Stimulated activated CD4-positive, alpha-beta T cell treated with anti-CD3 and anti-CD28 coated beads, Interleukin-12 subunit alpha, Interleukin-12 subunit beta, amount 100 ng/mL, for 4 hours (primary cell): Measurements from ENCODE around the gene UNCX.
"Not testable (repeated sequence)": the region's sequence is repeated elsewhere in the genome, so short reads cannot be mapped to it uniquely, and the experiment has no call there.

ENCODE experiments used
- DNase-seq: peaks from one replicate; pipeline ENCODE4 v3.0.0-alpha.2; 2020

Gene UNCX

DNA sequence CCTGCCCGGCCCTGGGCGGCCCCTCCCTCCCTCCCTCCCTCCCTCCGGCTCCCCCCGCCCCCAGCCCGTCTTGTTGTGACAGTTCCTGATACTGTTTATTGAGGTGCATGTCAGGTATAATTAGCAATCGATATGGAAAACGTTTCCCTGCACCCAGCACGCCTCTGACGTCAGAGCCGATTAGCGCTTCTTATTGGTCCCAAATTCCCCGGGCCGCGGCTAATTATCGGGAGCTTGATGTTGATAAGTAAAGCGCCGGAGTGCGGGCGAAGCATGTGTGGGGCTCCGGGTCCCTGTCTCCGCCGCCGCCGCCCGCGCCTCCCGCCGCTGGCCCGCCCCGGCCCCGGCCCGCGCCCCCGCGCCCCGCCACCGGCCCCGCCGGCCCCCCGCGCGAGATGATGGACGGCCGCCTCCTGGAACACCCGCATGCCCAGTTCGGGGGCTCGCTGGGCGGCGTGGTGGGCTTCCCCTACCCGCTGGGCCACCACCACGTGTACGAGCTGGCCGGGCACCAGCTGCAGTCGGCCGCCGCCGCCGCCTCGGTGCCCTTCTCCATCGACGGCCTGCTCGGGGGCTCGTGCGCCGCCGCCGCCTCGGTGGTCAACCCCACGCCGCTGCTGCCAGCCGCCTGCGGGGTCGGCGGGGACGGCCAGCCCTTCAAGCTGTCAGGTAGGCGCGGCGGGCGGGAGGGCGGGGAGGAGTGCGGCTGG, at the start of gene UNCX:
TSS of gene UNCX (plus strand) at position 250 of the 710 bp plus-strand sequence. CDS start at position 396, 146 bp downstream.
- no peak for DNase-seq

DNA sequence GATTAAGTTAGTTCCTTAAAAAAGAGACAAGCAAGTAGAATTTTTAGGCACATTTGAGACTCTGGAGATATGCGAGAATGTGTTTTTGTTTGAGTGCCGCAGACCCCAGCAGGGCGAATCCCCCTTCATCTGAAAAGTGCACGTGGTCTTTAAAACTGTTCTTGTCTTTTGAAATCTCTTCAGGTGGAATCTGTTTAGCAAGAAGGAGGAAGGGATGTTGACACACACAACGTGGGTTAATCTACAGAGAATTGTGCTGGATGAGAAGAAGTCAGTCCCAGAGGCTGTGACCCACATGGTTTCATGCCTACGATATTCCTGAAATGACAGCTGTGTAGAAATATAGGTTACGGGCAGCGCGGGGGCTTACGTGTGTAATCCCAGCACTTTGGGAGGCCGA, 45.5 kb upstream of the UNCX start:
- DNase-seq: no peak

DNA sequence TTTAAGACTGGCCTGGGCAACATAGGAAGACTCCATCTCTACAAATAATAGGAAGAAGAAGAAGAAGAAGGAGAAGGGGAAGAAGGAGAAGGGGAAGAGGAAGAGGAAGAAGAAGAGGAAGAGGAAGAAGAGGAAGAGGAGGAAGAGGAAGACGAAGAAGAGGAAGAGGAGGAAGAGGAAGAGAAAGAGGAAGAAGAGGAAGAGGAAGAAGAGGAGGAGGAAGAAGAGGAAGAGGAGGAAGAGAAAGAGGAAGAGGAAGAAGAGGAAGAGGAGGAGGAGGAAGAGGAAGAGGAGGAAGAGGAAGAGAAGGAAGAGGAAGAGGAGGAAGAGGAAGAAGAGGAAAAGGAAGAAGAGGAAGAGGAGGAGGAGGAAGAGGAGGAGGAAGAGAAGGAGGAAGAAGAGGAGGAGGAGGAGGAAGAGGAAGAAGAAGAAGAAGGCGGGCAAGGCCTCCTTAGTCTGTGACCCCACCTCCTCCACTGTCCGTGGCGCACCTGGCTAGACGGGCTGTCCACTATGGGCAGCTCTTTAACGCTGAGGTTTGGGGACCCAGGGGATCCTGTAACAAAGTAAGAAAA, 43.9 kb upstream of the UNCX start:
- no peak for DNase-seq

DNA sequence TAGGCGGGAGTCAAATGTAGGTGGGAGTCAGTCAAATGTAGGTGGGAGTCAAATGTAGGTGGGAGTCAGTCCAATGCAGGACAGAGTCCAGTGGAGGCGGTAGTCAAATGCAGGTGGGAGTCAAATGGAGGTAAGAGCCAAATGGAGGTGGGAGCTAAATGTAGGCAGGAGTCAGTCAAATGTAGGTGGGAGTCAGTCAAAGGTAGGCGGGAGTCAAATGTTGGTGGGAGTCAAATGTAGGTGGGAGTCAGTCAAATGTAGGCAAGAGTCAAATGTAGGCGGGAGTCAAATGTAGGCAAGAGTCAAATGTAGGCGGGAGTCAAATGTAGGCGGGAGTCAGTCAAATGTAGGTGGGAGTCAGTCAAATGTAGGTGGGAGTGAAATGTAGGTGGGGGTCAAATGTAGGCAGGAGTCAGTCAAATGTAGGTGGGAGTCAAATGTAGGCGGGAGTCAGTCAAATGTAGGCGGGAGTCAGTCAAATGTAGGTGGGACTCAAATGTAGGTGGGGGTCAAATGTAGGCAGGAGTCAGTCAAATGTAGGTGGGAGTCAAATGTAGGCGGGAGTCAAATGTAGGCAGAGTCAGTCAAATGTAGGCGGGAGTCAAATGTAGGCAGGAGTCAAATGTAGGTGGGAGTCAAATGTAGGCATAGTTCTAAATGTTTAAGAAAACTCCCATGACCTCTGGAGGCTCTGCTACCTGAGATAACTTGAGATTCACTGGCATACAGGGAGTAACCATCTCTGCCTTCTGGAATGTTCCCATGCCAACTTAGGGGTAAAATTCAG, 42.5 kb upstream of the UNCX start:
- no peak for DNase-seq

DNA sequence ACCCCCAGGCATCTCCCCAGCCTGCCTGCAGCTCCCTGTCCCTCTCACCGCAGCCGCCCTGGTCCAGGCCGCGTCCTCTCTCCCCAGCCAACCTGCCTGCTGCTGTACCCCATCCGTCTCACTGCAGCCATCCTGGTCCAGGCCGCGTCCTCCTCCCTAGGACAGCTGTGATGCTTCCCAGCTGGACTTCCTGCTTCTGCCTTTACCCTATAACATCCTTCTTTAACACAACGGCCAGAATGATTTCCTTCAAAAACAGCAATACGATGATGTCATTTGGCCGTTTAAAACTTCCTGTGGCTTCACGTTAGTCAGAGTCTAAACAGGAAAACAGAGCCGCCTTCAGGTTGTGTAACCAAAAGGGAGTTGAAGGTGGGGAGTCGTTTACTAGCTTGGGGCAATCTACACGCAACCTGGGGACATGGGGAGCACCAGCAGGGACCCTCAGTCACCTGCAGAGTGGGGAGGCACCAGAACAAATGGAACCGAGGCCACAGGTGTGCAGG, 40.4 kb upstream of the UNCX start:
- no peak for DNase-seq

DNA sequence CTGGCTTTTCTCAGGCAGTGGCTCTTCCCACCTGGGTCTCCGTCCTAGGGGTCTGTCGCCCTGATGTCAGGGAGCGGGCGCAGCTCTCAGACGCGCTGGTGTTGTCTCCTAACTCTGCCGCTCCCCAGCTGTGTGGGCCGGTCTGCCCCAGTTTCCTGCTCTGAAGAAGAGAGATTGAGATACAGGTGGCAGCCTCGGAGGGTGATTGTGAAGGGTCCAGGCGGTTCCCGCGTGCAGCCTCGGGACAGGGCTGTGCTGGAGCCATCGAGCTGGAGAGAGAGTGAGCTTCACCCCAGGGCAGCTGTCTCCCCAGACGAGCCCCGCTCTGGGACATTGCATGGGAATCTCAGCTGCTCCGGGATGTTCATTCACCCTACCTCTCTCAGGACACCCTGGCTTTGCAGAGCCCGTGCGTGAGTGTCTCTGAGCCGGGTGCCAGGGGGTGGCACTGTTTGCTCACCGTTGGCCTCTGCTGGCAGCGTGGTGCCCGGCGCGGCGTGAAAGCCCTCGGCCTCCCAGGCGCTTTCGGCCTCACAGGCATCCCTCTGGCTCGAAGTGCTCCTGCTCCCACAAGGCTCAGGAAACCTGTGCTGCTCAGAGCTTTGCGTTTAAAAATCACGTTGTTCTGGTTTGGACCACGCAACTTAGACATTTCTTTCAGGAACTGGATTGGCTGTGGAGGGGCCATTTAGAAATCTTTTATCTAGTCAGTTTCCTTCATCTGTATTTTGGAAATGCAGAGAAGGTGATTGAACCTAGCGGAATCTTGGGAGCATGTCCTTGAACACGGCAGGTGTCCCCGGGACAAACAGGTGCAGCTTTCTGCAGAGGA, 38.9 kb upstream of the UNCX start:
- peak; percentile 19 for DNase-seq

DNA sequence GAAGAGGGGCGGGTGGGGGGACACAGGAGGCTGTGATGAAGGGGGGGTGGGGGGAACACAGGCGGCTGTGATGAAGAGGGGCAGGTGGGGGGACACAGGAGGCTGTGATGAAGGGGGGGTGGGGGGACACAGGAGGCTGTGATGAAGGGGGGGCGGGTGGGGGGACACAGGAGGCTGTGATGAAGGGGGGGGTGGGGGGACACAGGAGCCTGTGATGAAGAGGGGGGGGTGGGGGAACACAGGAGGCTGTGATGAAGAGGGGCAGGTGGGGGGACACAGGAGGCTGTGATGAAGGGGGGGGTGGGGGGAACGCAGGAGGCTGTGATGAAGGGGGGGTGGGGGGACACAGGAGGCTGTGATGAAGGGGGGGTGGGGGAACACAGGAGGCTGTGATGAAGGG, 36.2 kb upstream of the UNCX start:
- DNase-seq: not testable (repeated sequence)

DNA sequence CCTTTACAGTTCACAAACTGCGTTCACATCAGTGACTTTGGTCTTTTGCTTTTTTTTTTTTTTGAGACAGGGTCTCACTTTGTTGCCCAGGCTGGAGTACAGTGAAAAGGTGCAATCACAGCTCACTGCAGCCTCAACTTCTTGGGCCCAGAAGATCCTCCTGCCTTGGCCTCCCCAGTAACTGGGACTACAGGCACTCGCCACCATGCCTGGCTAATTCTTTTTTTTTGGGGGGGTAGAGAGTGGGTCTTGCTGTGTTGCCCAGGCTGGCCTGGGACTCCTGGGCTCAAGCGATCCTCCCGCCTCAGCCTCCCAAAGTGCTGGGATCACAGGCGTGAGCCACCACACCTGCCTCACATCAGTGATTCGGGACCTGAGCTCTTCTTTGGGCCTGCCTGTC, 35.7 kb upstream of the UNCX start:
- DNase-seq: no peak

DNA sequence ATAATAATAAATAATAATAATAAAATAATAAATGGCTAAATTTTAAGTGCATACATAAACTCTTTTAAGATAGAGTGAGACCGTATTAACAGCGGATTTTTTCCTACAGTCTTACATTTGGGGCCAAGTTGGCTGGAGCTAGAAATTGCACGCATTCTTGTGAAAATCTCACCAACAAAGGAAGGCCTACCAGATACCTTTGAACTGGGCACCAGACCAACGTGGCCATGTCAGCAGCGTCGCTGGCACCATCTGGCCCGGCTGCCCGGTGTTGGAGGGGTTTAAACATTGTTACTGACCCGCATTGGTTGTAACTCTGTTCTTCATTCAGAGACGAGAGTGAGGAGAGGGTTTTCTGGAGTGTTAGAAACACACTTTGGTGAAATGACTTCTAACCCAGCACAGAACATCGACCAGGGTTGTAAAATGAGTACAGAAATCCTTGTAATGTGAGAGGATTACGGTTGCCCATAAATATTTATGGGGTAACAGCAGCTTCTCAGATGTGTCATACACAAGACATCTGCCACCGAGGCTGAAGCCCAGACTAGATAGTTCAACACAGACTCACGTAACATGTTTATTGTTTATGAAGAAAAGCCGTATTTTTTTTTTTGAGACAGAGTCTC, 34.6 kb upstream of the UNCX start:
- no peak for DNase-seq

DNA sequence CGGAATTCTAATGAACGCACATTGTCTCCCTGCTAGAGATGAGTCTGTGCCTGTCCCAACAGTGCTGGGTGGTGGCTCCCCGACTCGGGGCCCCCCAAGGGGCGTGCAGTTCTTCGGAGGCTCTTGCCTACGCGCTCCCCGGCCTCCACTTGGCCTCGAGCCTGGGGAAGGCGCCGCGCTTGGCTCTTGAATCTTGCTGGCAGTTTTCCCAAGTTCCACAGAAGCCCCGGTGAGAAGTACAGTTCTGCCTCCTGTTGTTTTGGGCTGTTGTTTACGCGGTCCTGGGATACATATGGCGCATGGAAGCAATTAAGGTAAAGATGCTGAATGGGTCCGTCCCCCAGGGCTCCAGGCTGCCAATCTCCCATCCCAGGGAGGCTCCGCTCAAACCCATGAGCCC, 32.6 kb upstream of the UNCX start:
- DNase-seq: no peak

DNA sequence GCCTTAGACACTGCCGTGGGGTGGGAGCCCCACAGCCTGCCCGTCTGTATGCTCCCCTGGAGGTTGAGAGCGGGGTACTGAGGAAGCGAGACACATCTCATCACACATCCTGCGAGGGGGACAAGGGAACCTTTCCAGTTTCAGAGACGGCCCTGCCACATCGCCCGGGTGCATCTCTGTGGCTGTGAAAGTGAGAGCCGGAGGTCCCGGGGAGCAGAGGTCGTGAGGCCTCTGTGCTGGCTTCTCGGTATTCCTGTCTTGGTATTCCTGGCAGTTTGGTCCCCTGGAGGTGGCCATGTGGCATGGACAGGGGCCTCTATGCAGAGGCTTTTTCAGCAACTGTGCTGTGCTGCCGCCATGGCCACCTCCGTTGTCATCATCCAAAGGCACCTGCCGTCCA, 30.8 kb upstream of the UNCX start:
- DNase-seq: no peak

DNA sequence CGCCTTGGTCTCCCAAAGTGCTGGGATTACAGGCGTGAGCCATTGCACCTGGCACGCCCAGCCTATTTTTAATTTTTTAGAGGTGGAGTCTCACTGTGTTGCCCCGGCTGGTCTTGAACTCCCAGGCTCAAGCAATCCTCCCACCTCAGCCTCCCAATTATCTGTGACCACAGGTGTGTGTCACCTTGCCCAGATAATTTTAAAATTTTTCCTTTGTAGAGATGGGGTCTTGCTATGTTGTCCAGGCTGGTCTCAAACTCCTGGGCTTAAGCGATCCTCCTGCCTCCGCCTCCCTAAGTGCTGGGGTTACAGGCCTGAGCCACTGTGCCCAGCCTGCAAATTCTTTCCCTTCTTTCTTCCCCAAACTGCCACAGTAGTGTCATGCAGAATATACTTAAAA, 29.8 kb upstream of the UNCX start:
- DNase-seq: not testable (repeated sequence)

DNA sequence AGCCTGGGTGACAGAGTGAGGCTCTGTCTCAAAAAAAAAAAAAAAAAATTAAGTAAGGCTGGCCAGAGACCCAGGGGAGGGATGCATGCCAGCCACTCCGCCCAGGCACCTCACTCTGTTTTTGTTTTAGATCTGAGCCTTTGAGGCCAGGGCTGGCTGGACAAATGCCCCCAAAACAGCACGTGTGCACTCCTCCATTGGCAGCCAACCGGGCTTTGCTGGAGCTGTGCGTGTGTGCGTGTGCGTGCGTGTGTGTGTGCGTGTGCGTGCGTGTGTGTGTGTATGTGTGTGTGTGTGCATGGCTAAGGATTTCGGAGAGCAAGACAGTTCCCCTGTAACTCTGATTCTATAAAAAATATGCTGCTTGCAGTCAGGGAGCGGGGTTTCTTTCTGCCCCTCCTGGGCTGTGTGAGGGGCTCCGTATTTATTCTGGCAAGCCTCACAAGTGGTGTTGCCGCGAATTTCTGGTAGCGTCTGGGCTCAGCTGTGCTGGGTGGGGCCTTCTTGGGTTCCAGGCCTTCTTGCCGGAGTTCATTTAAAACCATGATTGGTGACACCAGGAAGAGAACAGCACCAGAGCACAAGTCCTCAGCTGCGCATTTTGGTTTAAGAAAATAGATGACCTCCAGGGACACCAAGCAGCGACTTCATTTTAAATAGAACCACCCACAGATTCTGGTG, 28.1 kb upstream of the UNCX start:
- no peak for DNase-seq

DNA sequence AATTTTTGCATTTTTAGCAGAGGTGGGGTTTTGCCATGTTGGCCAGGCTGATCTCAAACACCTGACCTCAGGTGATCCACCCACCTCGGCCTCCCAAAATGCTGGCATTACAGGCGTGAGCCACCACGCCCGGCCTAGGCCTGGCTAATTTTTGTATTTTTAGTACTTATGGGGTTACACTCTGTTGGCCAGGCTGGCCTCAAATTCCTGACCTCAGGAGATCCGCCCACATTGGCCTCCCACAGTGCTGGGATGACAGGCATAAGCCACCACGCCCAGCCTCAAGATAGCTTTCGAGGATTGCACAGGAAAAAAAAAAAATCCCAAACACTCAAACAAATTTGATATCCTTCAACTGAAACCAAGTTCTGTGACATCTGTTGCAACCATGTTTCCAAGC, 26.9 kb upstream of the UNCX start:
- not testable (repeated sequence) for DNase-seq

DNA sequence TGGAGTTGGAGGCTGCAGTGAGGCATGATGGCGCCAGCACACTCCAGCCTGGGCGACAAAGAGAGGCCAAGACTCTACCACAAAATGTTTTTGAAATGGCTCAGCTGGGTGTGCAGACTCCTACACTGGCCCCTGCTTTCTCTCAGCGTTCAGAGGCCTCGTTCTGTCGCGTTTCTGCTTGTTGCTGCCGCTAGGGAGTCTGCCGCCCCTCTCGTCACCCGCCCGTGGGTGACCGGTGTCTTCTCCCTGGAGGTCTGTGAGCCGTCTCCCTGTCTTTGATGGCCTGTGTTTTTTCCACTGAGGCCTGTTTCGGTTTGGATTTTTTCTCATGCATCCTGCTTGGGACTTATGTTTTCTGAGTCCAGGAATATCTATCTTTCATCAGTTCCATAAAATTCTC, 23.6 kb upstream of the UNCX start:
- DNase-seq: no peak

DNA sequence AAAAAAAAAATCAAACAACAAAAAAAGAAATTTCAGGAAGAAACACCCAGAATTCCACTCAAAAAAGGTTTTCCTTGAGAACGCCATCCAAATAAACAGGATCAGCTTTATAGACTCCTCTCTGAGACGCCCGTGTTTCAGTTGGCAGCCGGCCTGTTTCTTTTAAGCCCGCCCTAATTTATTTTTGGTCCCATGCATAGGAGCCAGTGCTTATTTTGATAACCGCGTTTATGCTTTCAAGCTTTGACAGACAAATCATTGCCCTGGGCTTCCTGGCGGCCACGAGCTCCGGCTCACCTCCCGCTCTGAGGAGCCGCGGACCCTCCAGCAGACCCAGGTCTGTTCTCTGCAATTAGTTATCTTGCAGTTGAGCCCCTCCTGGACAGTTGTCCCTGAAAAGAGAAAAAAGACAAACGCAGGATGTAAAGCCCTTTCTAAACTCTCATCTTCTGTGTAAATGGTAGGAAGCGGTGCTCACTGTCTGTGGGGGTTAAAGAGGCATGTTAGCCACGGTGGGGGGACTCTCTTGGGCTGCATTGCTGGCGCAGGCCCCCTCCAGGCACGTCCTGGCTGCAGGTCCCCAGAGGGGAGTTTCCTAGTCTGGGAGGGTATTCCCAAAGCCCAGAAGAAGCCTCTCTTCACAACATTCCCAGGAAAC, 22.2 kb upstream of the UNCX start:
- no peak for DNase-seq

DNA sequence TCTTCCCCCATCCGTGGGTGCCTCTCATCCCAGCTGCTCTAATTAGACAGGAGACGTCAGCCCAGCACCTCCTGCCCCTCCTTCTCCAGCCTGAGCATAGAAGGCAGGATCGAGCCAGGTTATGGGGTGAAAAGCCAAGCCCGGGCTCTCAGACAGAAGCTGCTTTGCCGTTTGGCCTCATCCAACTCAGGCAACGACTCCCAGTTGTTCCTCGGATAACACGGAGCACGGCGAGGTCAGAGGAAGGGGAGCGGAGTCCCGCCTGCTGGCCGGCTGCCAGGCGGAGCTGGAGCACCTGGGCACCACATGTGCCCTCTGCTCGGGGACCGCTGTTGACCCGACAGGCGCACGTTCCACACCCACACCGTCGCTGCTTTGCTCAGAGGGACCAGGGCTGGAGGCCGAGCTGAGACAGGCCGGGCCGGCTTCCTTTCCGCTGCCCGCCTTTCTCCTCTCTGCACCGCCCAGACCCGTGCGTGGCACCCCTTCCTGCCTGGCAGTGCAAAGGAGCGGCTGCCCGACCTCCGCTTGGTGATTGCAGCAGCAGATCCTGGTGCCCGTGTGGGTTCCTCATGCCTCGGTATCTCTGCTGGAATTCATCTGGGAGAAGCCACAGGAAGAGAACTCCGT, 21.6 kb upstream of the UNCX start:
- no peak for DNase-seq

DNA sequence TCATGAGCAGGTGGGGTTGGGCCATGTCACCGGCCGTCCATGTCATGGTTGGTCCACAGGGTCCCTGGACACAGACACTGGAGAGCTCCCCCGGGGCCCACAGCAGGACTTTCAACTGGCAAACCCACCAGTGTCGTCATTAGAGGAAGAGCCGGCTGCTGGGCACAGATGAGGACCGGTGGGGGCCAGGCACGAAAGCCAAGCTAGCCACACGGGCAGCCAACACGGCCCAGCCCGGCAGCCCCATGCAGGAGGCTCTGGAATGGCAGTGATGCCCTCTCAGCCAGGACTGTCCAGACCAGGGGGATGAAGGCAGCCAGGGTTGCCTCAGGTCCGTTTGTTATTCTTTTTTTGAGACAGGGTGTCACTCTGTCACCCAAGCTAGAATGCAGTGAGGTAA, 21.1 kb upstream of the UNCX start:
- DNase-seq: no peak

DNA sequence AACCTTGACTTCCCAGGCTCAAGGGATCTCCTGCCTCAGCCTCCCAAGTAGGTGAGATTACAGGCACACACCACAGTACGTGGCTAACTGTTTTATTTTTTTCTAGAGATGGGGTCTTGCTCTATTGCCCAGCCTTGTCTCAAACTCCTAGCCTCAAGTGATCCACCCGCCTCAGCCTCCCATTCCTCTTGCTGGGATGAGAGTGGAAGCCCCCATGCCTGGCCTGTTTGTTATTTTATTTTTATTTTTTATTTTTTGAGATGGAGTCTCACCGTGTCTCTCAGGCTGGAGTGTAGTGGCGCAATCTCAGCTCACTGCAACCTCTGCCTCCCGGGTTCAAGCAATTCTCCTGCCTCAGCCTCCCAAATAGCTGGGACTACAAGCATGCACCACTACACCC, 20.6 kb upstream of the UNCX start:
- not testable (repeated sequence) for DNase-seq

DNA sequence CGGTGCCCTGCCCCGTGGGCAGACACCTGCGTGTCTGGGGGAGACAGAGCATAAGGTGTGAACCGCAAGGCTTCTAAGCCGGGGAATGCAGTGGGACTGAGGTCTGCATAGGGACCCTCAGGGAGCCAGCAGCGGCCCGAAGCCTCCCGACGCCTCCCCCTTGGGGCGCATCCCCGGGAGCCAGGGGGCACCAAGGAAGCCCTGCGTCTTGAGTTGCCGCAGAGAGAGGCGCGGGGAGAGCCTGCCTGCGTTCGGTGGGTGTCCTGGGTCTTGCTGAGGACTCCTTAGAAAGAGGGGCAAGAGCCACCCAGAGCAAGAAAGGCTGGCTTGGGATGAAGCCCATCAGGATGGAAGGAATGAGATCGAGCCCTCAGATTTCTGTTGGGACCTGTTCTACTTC, 18.2 kb upstream of the UNCX start:
- no peak for DNase-seq
